ENCODE results near the gene STX18. TPM values are rescaled to one million over a fixed set of nuclear protein-coding genes. Genes with fewer than 3 reads are reported as not detected.

STX18 gene
- total RNA-seq, 2 donors from 2014 or later: 31.4 to 31.8 TPM

DNA sequence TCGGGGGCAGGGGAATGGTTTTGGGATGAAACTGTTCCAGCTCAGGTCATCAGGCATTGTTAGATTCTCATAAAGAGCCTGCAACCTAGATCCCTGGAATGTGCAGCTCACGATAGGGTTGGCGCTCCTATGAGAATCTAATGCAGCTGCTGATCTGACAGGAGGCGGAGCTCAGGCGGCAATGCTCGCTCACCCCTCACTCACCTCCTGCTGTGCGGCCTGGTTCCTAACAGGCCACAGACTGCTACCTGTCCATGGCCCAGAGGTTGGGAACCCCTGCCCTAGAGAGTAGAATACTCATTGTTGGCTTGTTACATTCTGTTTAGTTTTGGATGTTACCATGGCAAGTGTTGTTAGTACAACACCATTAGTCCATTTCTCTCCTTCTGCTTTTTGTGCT, 40.8 kb upstream of the STX18 start:
- Histone ChIP-seq H3K4me1 (no peaks in the 10 kb centered on the region), H3K27ac (no peak overlapping the region), H3K9me3 (no peaks in the 10 kb centered on the region), H3K27me3 (no peaks in the 10 kb centered on the region), H3K36me3 (no peaks in the 10 kb centered on the region), H3K4me3 (no peak overlapping the region), H3K9ac (ENCODE audit: low read depth in 2 of 2, low read length in 2 of 2) (no peak overlapping the region)
- TF ChIP-seq, protein P1, sequence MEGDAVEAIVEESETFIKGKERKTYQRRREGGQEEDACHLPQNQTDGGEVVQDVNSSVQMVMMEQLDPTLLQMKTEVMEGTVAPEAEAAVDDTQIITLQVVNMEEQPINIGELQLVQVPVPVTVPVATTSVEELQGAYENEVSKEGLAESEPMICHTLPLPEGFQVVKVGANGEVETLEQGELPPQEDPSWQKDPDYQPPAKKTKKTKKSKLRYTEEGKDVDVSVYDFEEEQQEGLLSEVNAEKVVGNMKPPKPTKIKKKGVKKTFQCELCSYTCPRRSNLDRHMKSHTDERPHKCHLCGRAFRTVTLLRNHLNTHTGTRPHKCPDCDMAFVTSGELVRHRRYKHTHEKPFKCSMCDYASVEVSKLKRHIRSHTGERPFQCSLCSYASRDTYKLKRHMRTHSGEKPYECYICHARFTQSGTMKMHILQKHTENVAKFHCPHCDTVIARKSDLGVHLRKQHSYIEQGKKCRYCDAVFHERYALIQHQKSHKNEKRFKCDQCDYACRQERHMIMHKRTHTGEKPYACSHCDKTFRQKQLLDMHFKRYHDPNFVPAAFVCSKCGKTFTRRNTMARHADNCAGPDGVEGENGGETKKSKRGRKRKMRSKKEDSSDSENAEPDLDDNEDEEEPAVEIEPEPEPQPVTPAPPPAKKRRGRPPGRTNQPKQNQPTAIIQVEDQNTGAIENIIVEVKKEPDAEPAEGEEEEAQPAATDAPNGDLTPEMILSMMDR (IDR thresholded peaks at IDR 0.05): no peak
- intact Hi-C loops (cut with DNase I): no loop called here
- DNase-seq: no peak

DNA sequence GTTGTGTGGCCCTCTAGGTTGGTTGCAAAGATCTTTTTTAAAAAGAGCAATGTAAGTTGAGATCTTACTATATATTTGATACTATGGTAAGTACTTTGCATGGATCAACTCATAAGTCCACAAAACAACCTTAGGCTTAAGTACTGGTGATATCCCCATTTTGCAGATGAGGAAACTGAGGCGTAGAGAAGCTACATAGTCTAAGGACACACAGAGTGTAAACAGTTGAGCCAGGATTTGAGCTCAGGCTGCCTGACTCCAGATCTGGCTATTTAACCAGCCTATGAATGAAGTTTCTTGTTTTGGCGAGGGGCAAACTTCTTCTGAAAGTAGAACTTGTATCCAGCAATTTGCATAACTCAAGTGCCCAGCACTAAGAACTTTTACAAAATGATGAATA, 38.6 kb upstream of the STX18 start:
- TF ChIP-seq, protein P1 (IDR thresholded peaks at IDR 0.05): no peak
- intact Hi-C loops (cut with DNase I): no loop called here
- Histone ChIP-seq H3K9ac (ENCODE audit: low read depth in 2 of 2, low read length in 2 of 2) (no peak overlapping the region), H3K4me3 (no peak overlapping the region), H3K27me3 (no peaks in the 10 kb centered on the region), H3K4me1 (no peaks in the 10 kb centered on the region), H3K9me3 (no peaks in the 10 kb centered on the region), H3K27ac (no peak overlapping the region), H3K36me3 (no peaks in the 10 kb centered on the region)
- DNase-seq: no peak

DNA sequence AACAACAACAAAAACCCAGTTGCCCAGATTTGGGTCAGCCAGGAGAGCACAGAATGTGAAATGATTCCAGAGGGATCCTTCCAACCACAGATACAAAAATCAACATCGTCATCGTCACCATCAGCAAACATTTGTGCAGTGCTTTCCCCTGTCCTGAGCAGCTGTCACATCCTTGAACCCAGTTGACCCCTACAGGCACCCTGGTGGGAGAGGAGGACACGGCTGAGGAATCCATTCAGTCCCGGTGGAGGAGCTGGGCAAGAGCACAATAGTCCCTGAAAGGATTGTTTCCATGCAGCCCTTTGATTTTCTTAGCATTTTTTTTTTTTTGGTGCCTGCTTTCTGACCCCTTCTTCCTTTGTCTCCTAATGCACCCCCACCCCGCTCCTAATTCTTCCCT, 37.1 kb upstream of the STX18 start:
- no peaks in the 10 kb centered on the region for H3K36me3 ChIP-seq
- no peaks in the 10 kb centered on the region for H3K27me3 ChIP-seq
- no peak overlapping the region for H3K9ac ChIP-seq (ENCODE audit: low read depth in 2 of 2, low read length in 2 of 2)
- no peaks in the 10 kb centered on the region for H3K4me1 ChIP-seq
- no peak overlapping the region for H3K27ac ChIP-seq
- H3K9me3 ChIP-seq: no peaks in the 10 kb centered on the region
- H3K4me3 ChIP-seq: no peak overlapping the region
- intact Hi-C loops (cut with DNase I): loop anchor here (5.0 kb wide), 1 partner anchor 92 kb away; no protein-coding TSS in a partner anchor
- TF ChIP-seq, protein P1 (IDR thresholded peaks at IDR 0.05): no peak
- DNase-seq: no peak

DNA sequence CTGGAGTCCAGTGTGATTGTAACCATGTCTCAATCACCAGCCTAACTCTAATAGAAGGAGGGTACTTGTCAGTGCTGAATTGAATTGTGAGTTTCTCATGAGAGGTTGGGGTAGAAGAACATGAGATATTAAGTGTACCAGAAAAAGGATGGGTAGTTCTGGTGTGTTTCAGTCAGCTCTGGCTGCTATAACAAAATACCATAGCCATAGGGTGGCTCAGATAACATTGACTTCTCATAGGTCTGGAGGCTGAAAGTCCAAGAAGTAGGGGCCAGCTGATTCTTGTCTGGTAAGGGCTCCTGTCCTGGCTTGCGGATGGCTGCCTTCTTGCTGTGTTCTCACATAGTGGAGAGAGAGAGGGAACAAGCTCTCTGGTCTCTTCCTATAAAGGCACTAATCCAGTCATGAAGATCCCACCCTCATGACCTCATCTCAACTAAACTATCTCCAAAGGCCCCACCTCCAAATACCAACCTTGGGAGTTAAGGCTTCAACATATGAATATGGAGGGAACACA, 35.6 kb upstream of the STX18 start:
- TF ChIP-seq, protein P1 (IDR thresholded peaks at IDR 0.05): no peak

DNA sequence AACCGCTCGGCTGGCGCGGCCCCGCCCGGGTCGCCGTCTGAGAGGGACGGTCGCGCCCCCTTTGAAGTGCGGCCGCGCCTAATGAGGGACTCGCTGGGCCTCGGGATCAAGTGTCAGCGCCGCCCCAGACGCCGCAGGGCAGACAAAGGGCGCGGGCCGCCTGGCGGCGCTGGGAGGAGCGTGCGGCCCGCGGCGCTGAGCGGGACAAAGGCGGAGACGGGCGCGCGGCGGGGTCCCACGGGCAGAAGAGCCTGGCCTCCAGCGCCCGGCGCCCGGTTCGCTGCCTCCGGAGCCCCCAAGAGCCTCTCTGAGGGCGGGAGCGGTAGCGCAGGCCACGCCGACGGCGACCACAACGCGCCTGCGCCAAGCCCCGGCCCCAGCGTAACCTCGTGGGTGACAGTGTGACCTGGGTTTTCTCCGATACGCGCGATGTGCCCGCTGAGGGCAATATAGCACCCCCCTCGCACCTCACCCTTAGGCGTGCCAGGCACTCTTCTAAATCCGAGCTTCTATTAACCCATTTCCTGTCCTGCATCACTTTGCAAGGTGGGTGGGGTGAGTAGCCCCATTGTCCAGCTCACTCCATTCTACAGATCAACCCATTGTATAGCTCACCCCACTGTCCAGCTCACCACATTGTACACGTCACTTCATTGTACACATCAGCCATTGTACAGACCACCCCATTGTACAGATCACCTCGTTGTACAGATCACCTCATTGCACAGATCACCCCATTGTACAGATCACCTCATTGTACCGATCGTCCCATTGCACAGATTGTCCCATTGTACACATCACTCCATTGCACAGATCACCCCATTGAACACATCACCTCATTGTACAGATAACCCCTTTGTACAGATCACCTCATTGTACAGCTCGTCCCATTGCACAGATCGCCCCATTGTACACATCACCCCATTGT, 33.7 kb upstream of the STX18 start:
- H3K9ac ChIP-seq (ENCODE audit: low read depth in 2 of 2, low read length in 2 of 2): peak overlapping the region; percentile 46 to 69
- intact Hi-C loops (cut with DNase I): loop anchor here (5.0 kb wide), 1 partner anchor 88 kb away; no protein-coding TSS in a partner anchor
- no peaks in the 10 kb centered on the region for H3K36me3 ChIP-seq
- no peaks in the 10 kb centered on the region for H3K27me3 ChIP-seq
- TF ChIP-seq, protein P1 (IDR thresholded peaks at IDR 0.05): peak; percentile 67
- H3K27ac ChIP-seq: peak overlapping the region; percentile 67
- no peaks in the 10 kb centered on the region for H3K9me3 ChIP-seq
- H3K4me1 ChIP-seq: no peaks in the 10 kb centered on the region
- peak; percentile 72 for DNase-seq
- H3K4me3 ChIP-seq: peak overlapping the region; percentile 59

More for the DNA sequence above, 35.6 kb upstream of the STX18 start:
- no peak overlapping the region for H3K4me3 ChIP-seq
- H3K9me3 ChIP-seq: no peaks in the 10 kb centered on the region
- no peak overlapping the region for H3K27ac ChIP-seq
- intact Hi-C loops (cut with DNase I): loop anchor here (5.0 kb wide), 1 partner anchor 90 kb away; no protein-coding TSS in a partner anchor
- DNase-seq: no peak
- H3K27me3 ChIP-seq: no peaks in the 10 kb centered on the region
- no peaks in the 10 kb centered on the region for H3K36me3 ChIP-seq
- no peak overlapping the region for H3K9ac ChIP-seq (ENCODE audit: low read depth in 2 of 2, low read length in 2 of 2)
- no peaks in the 10 kb centered on the region for H3K4me1 ChIP-seq

All from colonic mucosa (tissue), 4 donors.